Embryonic facial prominence (tissue), 1 donor: ENCODE results near the gene RNGTT.
"Not testable (repeated sequence)": the region's sequence is repeated elsewhere in the genome, so short reads cannot be mapped to it uniquely, and the experiment has no call there.

Experiments used
- DNase-seq: peaks from one replicate; pipeline ENCODE4 v3.0.0-alpha.2; 2016; ENCODE audit errors: extremely low spot score

Gene RNGTT

DNA sequence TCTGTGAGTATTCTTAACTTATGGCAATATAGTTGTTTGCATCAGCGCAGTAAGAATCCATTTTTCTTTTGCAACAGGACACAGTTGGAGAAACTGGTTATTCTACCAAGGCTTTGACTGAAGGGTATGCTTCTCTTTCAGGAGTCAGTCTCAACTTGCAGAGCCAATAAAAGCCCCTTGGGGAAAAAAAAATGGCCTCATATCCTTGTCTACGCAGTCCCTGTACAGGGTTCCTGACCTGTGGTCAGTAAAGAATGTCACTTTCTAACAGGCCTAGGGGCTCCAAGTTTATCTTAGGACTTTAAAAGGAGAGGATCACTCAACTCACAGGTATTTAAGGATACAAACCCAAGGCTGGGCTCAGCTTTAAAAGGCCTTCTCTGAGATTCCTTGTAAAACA lies 6.9 kb upstream of the RNGTT start:
- DNase-seq, result no peak

DNA sequence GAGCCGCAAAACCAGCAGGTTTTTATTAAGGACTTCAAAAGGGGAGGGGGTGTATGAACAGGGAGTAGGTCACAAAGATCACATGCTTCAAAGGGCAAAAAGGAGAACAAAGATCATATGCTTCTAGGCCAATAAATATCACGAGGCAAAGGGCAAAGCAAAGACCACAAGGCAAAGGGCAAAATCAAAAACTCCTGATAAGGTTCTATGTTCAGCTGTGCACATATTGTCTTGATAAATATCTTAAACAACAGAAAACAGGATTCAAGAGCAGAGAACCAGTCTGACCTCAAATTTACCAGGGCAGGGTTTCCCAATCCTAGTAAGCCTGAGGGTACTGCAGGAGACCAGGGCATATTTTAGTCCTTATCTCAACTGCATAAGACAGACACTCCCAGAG lies 5.8 kb upstream of the RNGTT start:
- DNase-seq, result not testable (repeated sequence)

DNA sequence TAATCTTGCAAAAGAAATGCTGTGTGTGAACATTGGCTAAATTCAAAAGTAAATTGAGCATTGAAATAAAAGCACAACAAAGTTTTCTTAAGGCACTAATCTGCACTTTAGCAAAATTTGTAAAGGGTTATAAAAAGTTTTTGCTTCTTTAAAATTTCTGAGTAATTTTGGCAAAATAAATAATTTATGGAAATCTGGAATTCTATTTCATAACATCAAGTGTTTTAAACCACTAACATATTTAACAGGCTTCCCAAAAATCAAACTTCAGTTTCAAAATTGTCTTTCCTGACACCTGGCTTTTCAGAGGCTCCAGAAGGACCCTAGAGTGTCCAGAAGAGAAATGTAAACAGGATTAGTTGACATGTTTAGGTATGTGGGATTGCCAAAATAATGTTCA lies 4.5 kb upstream of the RNGTT start:
- no peak for DNase-seq

DNA sequence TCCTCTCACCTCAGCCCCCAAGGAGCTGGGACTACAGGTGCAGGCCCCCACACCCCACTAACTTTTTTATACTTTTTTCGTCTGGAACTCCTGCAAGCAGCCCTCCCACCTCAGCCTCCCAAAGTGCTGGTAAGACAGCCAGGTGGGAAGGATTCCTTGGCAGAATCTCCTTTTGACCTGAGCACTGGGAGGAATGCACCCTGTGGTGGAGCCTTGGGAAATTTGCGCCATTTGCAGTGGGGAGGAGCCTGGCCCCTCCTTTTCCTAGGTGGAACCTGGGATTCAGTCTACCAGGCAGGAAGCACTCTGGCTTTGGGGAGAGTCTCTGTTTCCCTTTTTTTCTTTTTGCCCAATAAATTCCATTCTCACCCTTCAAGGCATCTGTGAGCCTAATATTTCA lies 2.3 kb upstream of the RNGTT start:
- no peak for DNase-seq

DNA sequence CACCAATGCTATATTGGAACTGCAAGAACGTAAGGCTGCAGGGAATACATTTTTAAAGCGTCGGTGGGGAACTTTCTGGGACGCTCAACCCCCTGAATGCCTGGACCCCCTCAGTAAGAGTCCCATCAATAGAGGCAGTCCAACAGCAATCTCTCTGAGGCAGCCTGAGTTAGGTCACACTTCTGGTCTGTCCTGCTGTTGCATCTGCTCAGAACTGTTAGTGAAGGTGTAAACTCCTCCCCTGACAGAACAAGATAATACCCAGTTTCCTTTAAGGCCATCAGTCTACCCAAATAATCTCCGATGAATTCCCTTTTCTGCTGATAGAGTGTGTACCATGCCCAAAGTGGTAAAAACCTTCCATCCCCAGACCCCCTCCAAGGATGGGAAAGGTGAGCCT lies 1.1 kb upstream of the RNGTT start:
- no peak for DNase-seq

DNA sequence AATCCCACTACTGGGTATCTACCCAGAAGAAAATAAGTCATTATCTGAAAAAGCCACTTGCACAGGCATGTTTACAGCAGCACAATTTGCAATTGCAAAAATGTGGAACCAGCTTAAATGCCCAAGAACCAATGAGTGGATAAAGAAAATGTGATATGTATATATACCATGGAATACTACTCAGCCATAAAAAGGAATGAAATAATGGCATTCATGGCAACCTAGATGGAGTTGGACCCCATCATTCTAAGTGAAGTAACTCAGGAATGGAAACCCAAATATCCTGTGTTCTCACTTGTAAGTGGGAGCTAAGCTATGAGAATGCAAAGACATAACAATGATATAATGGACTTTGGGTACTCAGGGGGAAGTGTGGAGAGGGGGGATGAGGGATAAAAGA lies 4.6 kb downstream of the RNGTT start:
- no peak for DNase-seq

DNA sequence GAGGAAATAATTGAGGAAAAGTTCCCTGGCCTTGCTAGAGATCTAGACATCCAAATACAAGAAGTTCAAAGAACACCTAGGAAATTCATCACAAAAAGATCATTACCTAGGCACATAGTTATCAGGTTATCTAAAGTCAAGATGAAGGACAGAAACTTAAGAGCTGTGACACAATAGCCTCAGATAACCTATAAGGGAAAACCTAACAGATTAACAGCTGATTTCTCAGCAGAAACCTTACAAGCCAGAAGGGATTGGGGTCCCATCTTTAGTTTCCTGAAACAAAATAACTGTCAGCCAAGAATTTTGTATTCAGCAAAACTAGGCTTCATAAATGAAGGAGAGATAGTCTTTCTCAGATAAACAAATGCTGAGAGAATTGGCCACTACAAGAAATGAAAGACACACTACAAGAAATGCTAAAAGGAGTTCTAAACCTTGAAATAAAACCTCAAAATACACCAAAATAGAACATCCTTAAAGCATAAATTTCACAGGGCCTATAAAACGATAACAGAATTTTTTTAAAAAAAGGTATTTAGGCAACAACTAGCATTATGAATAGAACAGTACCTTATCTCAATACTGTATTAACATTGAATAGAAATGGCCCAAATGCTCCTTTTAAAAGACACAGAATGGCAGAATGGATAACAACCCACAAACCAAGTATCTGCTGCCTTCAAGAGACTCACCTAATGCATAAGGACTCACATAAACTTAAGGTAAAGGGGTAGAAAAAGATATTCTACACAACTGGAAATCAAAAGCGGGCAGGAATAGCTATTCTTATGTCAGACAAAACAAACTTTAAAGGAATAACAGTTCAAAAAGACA lies 9.7 kb downstream of the RNGTT start:
- DNase-seq, result no peak

DNA sequence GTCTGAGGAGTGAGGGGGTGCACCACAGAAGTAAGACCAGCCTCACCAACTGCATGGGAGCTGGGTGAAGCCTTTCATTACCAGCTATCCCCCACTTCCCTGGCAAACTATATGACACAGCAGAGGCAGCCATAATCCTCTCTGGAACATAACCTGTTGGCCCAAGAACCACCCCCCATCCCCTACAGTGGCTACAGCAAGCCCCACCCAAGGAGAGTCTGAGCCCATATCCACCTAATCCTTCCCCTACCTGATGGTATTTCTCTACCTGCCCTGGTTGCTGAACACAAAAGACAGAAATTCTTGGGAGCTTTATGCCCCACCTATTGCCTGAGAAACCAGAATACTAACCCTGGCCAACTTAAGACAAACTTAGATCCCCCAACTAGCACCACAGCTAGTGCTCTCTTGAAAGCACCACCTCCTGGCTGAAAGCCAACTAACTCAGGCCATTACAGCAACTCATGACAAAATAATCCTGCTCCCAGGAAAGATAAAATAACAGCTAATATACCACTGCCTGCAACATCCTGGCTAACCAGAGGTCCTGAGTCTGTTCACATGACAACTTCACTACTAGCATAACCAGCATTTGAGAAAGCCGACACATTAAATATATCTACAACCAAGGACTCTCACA lies 11.2 kb downstream of the RNGTT start:
- no peak for DNase-seq

DNA sequence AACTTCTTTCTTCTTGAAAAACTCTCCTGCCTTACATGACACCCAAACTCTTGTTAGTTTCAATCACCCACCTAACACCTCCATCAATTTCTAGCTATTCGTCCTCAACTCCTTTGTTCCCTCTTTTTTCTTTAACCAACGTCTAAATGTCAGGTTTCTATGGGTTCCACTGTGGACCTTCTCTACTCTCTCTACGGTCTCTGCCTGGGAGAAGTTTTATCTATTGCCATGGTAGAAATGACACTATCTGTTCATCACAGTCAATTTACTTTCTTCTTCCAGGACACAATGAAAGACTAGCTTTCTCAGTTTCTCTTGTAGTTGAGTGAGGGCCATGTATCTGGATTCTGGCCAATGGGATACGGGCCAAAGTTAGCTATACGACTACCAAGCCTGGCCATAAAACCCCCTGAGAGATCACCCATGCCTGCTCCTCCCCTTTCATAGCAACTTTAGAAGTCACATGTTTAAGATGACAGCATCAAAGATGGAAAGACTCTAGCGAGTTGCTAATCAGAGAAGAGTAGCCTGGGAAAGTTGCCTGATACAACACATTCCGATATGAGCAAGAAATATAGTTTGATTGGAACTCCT lies 17.9 kb downstream of the RNGTT start:
- DNase-seq, result no peak

DNA sequence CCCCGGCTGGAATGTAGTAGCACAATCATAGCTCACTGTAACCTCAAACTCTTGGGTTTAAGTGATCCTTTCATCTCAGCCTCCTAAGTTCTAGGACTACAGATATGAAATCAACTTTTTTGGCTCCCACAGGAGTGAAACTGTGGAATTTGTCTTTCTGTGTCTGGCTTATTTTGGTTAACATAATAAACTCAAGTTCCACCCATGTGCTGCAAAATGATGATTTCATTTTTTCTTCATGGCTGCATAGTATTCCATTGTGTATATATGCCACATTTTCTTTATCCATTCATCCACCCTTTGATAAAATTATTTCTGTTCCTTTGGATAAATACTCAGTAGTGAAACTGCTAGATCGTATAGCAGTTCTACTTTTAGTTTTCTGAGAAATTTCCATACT lies 29.9 kb downstream of the RNGTT start:
- no peak for DNase-seq

DNA sequence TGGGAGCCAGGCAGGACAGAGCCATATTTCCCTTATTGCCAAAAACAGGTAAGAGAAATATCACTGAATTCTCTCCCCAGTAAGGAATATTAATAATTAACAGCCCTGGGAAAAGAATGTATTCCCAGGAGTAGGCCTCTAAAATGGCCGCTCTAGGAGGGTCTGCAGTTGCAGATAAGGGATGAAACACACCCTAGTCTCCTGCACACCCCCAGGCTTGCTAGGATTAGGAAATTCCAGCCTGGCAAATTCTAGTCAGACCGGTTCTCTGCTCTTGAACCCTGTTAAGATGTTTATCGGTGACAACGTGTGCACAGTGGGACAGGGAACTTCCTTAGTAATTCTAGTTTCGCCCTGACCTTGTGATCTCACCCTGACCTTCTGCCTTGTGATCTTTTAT lies 31.4 kb downstream of the RNGTT start:
- DNase-seq, result not testable (repeated sequence)

DNA sequence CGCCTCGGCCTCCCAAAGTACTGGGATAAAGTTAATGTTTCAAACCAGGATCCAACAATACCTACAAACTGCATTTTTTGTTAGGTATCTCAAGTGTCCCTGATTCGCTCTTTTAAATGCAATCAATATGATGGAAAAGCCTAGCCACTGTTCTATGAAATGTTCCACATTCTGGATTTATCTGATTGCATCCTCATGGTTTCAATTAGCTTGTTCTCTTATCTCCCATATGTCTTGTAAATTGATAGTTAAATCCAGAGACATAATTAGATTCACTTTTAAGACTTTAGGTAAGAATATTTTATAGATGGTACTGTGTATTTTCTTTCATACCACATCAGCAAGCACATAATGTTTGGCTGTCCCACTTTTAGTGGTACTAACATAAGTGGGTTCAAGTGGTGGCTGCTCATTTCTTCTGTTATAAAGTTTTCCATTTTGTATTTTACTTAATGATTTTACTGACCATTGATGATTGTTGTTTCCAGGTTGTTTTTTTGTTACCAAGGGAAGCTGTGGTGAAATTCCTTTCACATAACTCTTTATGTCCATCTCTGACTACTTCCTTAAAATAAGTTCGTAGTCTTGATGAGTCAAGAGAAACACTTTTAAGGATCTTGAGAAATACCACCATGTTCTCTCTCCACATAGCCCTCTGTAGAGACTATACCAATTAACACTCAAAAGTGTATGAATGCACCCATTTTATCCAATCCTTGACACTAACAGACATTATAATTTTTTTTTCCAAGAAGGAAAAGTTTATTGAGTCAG lies 40.5 kb downstream of the RNGTT start:
- no peak for DNase-seq

DNA sequence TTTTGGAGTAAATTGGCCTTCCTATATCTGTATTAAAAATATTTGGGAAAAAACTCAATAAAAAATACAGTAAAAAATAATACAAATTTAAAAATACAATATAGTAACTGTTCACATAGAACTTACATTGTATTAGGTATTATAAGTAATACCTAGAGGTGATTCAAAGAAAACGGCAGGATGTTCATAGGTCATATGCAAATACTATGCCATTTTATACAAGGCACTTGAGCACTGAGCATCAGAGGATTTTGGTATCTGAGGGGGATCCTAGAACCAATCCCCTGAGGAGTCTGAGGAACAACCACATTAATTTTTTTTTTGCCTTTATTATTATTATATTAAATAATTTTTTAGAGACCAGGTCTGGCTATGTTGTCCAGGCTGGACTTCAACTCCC lies 41.7 kb downstream of the RNGTT start:
- no peak for DNase-seq

DNA sequence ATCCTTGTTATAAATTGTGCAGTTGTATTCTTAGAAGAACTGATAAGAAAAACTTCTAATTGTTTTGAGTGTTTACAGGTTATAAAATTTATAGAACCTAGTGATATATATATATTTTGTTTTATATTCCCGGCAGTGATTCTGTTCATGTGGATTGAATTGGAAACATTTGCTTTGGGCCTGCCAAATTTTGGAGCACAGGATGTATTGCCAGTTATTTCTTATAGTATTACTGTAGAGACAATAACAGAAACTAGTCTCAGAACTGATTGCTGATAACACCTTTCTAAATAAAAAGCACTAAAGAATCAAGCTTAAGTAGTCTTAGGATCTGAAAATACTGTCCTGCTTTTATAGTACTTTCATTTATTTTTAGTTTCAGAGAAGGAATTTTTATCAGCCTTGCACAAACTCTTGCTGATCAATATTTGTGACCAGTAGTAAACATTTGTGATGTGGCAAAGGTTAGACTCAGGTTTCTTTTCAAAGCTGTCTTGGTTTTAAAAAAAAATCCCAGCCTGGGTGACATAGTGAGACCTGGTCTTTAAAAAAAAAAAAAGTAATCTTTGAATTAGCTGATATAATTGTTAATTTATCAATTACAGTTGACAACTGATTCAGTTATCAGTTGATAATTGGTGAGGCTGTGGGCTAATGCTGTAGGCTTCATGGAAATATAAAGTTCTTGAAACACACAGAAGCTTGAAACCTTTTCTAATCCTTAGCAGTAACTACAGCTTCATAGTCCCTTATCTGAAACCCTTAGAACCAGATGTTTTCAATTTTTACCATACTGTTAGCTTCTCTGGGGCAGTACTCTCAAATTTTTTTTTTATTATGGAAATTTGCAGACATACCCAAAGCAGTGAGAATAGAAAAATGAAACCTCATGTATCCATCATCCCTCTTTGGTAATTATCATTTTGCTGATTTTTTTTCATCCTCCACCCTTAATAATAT lies 42.4 kb downstream of the RNGTT start:
- DNase-seq, result no peak

DNA sequence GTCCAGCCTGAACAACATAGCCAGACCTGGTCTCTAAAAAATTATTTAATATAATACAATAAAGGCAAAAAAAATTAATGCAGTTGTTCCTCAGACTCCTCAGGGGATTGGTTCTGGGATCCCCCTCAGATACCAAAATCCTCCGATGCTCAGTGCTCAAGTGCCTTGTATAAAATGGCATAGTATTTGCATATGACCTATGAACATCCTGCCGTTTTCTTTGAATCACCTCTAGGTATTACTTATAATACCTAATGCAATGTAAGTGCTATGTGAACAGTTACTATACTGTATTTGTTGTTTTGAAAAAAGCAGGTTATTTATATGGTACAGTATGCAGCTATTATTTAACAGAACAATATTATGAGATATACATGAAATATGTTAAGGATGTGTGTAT lies 43.3 kb downstream of the RNGTT start:
- no peak for DNase-seq

DNA sequence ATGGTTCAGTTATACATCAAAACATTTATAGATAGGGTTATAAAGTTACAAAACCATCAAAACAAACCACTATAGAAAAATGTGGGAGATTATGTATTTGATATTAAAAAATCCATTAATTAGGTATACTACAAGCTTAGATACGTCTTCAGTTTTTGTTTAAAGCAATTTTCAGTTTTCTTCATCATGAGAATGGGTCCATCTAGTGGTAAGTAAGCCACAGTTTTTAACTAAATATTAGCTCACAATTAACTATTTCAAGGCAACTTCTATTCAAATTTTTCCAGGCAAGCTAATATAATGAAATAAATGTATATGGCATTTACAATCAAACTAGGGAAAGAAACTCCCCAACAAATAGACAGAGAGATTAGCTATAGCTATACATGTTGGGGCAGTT lies 44.4 kb downstream of the RNGTT start:
- DNase-seq, result no peak

DNA sequence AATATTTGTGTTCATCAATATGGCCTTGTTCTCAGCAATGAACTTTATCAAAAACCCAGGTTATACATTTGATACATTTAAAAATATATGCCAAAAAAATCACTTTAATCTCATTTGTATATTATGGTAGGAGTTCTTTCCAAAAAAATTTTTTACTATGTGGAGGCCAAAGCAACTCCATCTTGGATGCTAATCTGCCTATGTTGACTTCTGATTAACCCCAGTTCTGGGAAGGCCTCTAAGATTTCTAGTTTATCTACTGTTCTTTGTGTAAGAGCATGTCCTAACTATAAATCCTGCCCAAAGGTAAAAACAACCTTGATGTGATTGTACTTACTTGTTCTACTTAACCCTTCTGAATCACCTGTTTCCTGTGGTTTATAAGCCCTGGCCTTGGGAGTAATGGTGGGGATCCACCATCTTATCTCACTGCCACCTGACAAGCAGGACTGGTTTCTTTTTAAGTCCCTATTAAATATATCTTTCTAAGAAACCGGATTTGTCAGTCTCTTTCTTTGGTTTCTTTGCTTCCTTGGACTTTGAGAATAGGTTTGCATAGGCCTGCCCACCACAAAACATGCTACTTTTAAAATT lies 46.7 kb downstream of the RNGTT start:
- DNase-seq, result no peak

DNA sequence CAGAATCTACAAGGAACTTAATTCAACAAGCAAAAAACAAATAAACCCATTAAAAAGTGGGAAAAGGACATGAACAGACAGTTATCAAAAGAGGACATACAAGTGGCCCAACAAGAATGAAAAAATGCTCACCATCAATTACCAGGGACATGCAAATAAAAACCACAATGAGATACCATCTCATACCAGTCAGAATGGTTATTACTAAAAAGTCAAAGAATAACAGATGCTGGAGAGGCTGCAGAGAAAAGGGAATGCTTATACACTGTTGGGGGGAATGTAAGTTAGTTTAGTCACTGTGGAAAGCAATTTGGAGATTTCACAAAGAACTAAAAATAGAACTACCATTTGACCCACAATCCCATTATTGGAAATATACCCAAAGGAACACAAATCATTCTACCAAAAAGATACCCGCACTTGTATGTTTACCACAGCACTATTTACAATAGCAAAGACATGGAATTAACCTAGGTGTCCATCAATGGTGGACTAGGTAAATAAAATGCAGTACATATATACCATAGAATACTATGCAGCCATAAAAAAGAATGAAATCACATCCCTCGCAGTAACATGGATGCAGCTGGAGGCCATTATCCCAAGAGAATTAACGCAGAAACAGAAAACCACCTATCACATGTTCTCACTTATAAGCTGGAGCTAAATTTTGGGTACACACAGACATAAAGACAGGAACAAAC lies 48.4 kb downstream of the RNGTT start:
- DNase-seq, result no peak

DNA sequence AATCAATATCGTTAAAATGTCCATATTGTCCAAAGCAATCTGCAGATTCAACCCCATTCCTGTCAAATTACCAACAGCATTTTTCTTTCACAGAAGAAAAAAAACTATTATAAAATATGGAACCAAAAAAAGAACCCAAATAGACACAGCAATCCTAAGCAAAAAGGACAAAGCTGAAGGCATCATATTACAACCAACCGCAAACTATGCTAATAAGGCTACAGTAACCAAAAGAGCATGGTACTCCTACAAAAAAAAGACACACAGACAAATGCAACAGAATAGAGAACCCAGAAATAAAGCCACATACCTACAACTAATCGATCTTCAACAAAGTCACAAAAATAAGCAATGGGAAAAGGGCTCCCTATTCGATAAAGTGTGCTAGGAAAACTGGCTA lies 49.2 kb downstream of the RNGTT start:
- DNase-seq, result no peak

DNA sequence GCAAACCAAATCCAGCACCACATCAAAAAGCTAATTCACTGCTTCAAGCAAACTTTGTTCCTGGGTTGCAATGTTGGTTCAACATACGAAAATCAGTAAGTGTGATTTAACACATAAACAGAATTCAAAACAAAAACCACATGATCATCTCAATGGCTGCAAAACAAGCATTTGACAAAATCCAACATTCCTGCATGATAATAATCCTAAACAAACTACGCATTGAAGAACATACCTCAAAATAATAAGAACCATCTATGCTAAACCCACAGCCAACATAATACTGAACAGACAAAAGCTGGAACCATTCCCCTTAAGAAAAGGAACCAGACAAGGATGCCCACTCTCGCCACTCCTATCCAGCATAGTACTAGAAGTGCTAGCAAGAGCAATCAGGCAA lies 49.9 kb downstream of the RNGTT start:
- DNase-seq, result no peak
